HUES48 (cell line): ENCODE data around the gene INTS6L.

Source experiments
- H3K27ac ChIP-seq: one replicate; pipeline ENCODE4 v1.7.0; 2013; ENCODE audit warnings: low read depth, low read length, inconsistent platforms
- H3K27me3 ChIP-seq: 2 replicates; pipeline ENCODE4 v1.6.1; 2013; ENCODE audit warnings: mild to moderate bottlenecking, low read length; ENCODE audit not compliant: control insufficient read depth, insufficient read depth
- H3K36me3 ChIP-seq: 2 replicates; pipeline ENCODE4 v1.6.1; 2013; ENCODE audit warnings: low read length; ENCODE audit not compliant: control insufficient read depth, insufficient read depth
- H3K4me1 ChIP-seq: 2 replicates; pipeline ENCODE4 v1.6.1; 2013; ENCODE audit warnings: mild to moderate bottlenecking, low read length; ENCODE audit not compliant: control insufficient read depth, insufficient read depth
- H3K4me3 ChIP-seq: 2 replicates; pipeline ENCODE4 v1.5.1; 2013; ENCODE audit warnings: mild to moderate bottlenecking, low read depth, low read length
- H3K9ac ChIP-seq: 2 replicates; pipeline ENCODE4 v1.6.1; 2013; ENCODE audit warnings: mild to moderate bottlenecking, low read depth, low read length, moderate library complexity
- H3K9me3 ChIP-seq: 2 replicates; pipeline ENCODE4 v1.6.1; 2013; ENCODE audit warnings: low read length; ENCODE audit not compliant: control insufficient read depth, insufficient read depth

Gene INTS6L

GRCh38 chrX:135528254-135528653, 7.8 kb downstream of the INTS6L start:
- Histone ChIP-seq H3K9me3 (no peaks in the 10 kb centered on the region), H3K27ac (peak overlapping the region; percentile 4), H3K4me3 (peak overlapping the region; percentile 2; the same call in 1 of the 2 replicates), H3K27me3 (no peaks in the 10 kb centered on the region), H3K4me1 (peaks cover 18% of the 10 kb centered on the region), H3K36me3 (no peaks in the 10 kb centered on the region), H3K9ac (no peak overlapping the region)

GRCh38 chrX:135528756-135529155, 8.3 kb downstream of the INTS6L start:
- H3K4me3 ChIP-seq = no peak overlapping the region
- H3K27ac ChIP-seq = no peak overlapping the region
- H3K9ac ChIP-seq = no peak overlapping the region
- H3K27me3 ChIP-seq = no peaks in the 10 kb centered on the region
- H3K9me3 ChIP-seq = no peaks in the 10 kb centered on the region
- peaks cover 18% of the 10 kb centered on the region for H3K4me1 ChIP-seq
- H3K36me3 ChIP-seq = no peaks in the 10 kb centered on the region

- Histone ChIP-seq H3K27ac (no peak overlapping the region), H3K4me3 (no peak overlapping the region), H3K4me1 (peaks cover 18% of the 10 kb centered on the region), H3K36me3 (no peaks in the 10 kb centered on the region), H3K9ac (no peak overlapping the region), H3K9me3 (no peaks in the 10 kb centered on the region), H3K27me3 (no peaks in the 10 kb centered on the region)
These were observed 9.6 kb downstream of the INTS6L start for GRCh38 chrX:135530097-135530496.

- peaks cover 18% of the 10 kb centered on the region for H3K4me1 ChIP-seq
- H3K9ac ChIP-seq = no peak overlapping the region
- H3K4me3 ChIP-seq = no peak overlapping the region
- H3K9me3 ChIP-seq = no peaks in the 10 kb centered on the region
- no peak overlapping the region for H3K27ac ChIP-seq
- no peaks in the 10 kb centered on the region for H3K36me3 ChIP-seq
- H3K27me3 ChIP-seq = no peaks in the 10 kb centered on the region
These were observed 11.4 kb downstream of the INTS6L start for GRCh38 chrX:135531813-135532212.

- no peak overlapping the region for H3K9ac ChIP-seq
- no peaks in the 10 kb centered on the region for H3K9me3 ChIP-seq
These were observed 14.8 kb downstream of the INTS6L start for GRCh38 chrX:135535077-135535940.

GRCh38 chrX:135536877-135537276, 16.4 kb downstream of the INTS6L start:
- no peak overlapping the region for H3K9ac ChIP-seq
- no peaks in the 10 kb centered on the region for H3K27me3 ChIP-seq
- no peak overlapping the region for H3K4me3 ChIP-seq
- no peaks in the 10 kb centered on the region for H3K4me1 ChIP-seq
- H3K9me3 ChIP-seq = no peaks in the 10 kb centered on the region
- no peak overlapping the region for H3K27ac ChIP-seq
- no peaks in the 10 kb centered on the region for H3K36me3 ChIP-seq

More at GRCh38 chrX:135535077-135535940, 14.8 kb downstream of the INTS6L start:
- Histone ChIP-seq H3K27me3 (no peaks in the 10 kb centered on the region), H3K4me3 (no peak overlapping the region), H3K36me3 (no peaks in the 10 kb centered on the region), H3K27ac (no peak overlapping the region), H3K4me1 (no peaks in the 10 kb centered on the region)

- no peaks in the 10 kb centered on the region for H3K4me1 ChIP-seq
- no peaks in the 10 kb centered on the region for H3K27me3 ChIP-seq
- no peak overlapping the region for H3K27ac ChIP-seq
- H3K9ac ChIP-seq = no peak overlapping the region
- H3K9me3 ChIP-seq = no peaks in the 10 kb centered on the region
- no peak overlapping the region for H3K4me3 ChIP-seq
- no peaks in the 10 kb centered on the region for H3K36me3 ChIP-seq
These were observed 20.9 kb downstream of the INTS6L start for GRCh38 chrX:135541351-135541750.

- Histone ChIP-seq H3K4me3 (no peak overlapping the region), H3K4me1 (0 out of 2 replicates have a peak, but pooled peaks cover 3% of the 10 kb centered on the region), H3K27ac (no peak overlapping the region), H3K36me3 (peaks cover 5% of the 10 kb centered on the region; the same call in 1 of the 2 replicates), H3K9me3 (no peaks in the 10 kb centered on the region), H3K27me3 (no peaks in the 10 kb centered on the region), H3K9ac (no peak overlapping the region)
These were observed 22.7 kb downstream of the INTS6L start for GRCh38 chrX:135543172-135543571.

GRCh38 chrX:135543924-135544323, 23.5 kb downstream of the INTS6L start:
- H3K27me3 ChIP-seq = no peaks in the 10 kb centered on the region
- H3K4me1 ChIP-seq = 0 out of 2 replicates have a peak, but pooled peaks cover 3% of the 10 kb centered on the region
- no peak overlapping the region for H3K4me3 ChIP-seq

GRCh38 chrX:135544338-135544948, 24.0 kb downstream of the INTS6L start:
- Histone ChIP-seq H3K27ac (no peak overlapping the region), H3K4me3 (no peak overlapping the region)

More at GRCh38 chrX:135543924-135544323, 23.5 kb downstream of the INTS6L start:
- no peak overlapping the region for H3K9ac ChIP-seq
- peaks cover 5% of the 10 kb centered on the region; the same call in 1 of the 2 replicates for H3K36me3 ChIP-seq
- no peaks in the 10 kb centered on the region for H3K9me3 ChIP-seq
- no peak overlapping the region for H3K27ac ChIP-seq

GRCh38 chrX:135547767-135548166, 27.3 kb downstream of the INTS6L start:
- Histone ChIP-seq H3K9me3 (no peaks in the 10 kb centered on the region), H3K4me3 (no peak overlapping the region), H3K27ac (no peak overlapping the region), H3K36me3 (peaks cover 25% of the 10 kb centered on the region), H3K9ac (no peak overlapping the region), H3K4me1 (0 out of 2 replicates have a peak, but pooled peaks cover 3% of the 10 kb centered on the region), H3K27me3 (no peaks in the 10 kb centered on the region)

More at GRCh38 chrX:135544338-135544948, 24.0 kb downstream of the INTS6L start:
- Histone ChIP-seq H3K36me3 (peaks cover 5% of the 10 kb centered on the region), H3K9me3 (no peaks in the 10 kb centered on the region), H3K9ac (no peak overlapping the region), H3K4me1 (0 out of 2 replicates have a peak, but pooled peaks cover 3% of the 10 kb centered on the region), H3K27me3 (no peaks in the 10 kb centered on the region)
